ENCODE data around the gene BMS1. TPM values are rescaled to one million over a fixed set of nuclear protein-coding genes. Genes with fewer than 3 reads are reported as not detected.

Gene BMS1
- total RNA-seq, 2 donors from 2014 or later: 8.0 to 8.6 TPM

- no peaks in the 10 kb centered on the region for H3K9me3 ChIP-seq
- H3K4me3 ChIP-seq: peak overlapping the region; percentile 50 to 78
- intact Hi-C loops (cut with DNase I): loop anchor here (10.0 kb wide), 1 partner anchor 682 kb away; no protein-coding TSS in a partner anchor
- H3K4me1 ChIP-seq: peaks cover 19% of the 10 kb centered on the region
- no peak for ATAC-seq
- no peaks in the 10 kb centered on the region for H3K27me3 ChIP-seq
- peak in 3 of 4 donors; percentile 10 to 23 (median 14) for DNase-seq
- TF ChIP-seq POLR2A (IDR thresholded peaks at IDR 0.05) (no peak), CTCF (IDR thresholded peaks at IDR 0.05) (no peak)
- H3K36me3 ChIP-seq (replicated peaks in 1 of 2; ENCODE audit: insufficient read depth in 1 of 2, low read depth in 2 of 2): peaks cover 9 to 19% of the 10 kb centered on the region in 2 donors
- WGBS, 2 donors: 1 to 2% methylated on average over 11 of the region's 11 CpGs
- peak overlapping the region; percentile 85 to 94 (median 88) for H3K27ac ChIP-seq
Observed at GRCh38 chr10:42783181-42783549, 570 bp downstream of the BMS1 start.

GRCh38 chr10:42785759-42786158 is 3.2 kb downstream of the BMS1 start:
- no peak for ATAC-seq
- intact Hi-C loops (cut with DNase I): loop anchor here (10.0 kb wide), 1 partner anchor 679 kb away; no protein-coding TSS in a partner anchor
- no peak for DNase-seq
- 70 to 85% methylated on average over 6 of the region's 6 CpGs for WGBS, 2 donors
- TF ChIP-seq CTCF (IDR thresholded peaks at IDR 0.05) (no peak), POLR2A (IDR thresholded peaks at IDR 0.05) (no peak)
- H3K27me3 ChIP-seq: no peaks in the 10 kb centered on the region
- H3K4me3 ChIP-seq: no peak overlapping the region
- H3K4me1 ChIP-seq: peaks cover 19% of the 10 kb centered on the region
- no peak overlapping the region for H3K27ac ChIP-seq
- H3K36me3 ChIP-seq (replicated peaks in 1 of 2; ENCODE audit: insufficient read depth in 1 of 2, low read depth in 2 of 2): peaks cover 9 to 30% of the 10 kb centered on the region in 2 donors
- H3K9me3 ChIP-seq: no peaks in the 10 kb centered on the region

GRCh38 chr10:42790835-42791234 is 8.2 kb downstream of the BMS1 start:
- DNase-seq (no peak), ATAC-seq (no peak)
- WGBS, 2 donors: 81 to 86% methylated on average over 3 of the region's 3 CpGs

GRCh38 chr10:42795701-42796100 is 13.1 kb downstream of the BMS1 start:
- DNase-seq (no peak), ATAC-seq (no peak)
- Histone ChIP-seq H3K9me3 (no peaks in the 10 kb centered on the region), H3K4me1 (no peaks in the 10 kb centered on the region), H3K36me3 (replicated peaks in 1 of 2; ENCODE audit: insufficient read depth in 1 of 2, low read depth in 2 of 2) (peaks cover 9 to 59% of the 10 kb centered on the region in 2 donors), H3K27ac (no peak overlapping the region), H3K4me3 (no peak overlapping the region), H3K27me3 (no peaks in the 10 kb centered on the region)
- intact Hi-C loops (cut with DNase I): no loop called here
- TF ChIP-seq CTCF (IDR thresholded peaks at IDR 0.05): no peak
- 86 to 94% methylated on average over 2 of the region's 2 CpGs for WGBS, 2 donors

More at GRCh38 chr10:42790835-42791234, 8.2 kb downstream of the BMS1 start:
- no peaks in the 10 kb centered on the region for H3K4me1 ChIP-seq
- no peaks in the 10 kb centered on the region for H3K9me3 ChIP-seq
- intact Hi-C loops (cut with DNase I): no loop called here
- peaks cover 6 to 47% of the 10 kb centered on the region in 2 donors for H3K36me3 ChIP-seq (replicated peaks in 1 of 2; ENCODE audit: insufficient read depth in 1 of 2, low read depth in 2 of 2)
- H3K27me3 ChIP-seq: no peaks in the 10 kb centered on the region
- no peak overlapping the region for H3K27ac ChIP-seq
- TF ChIP-seq POLR2A (IDR thresholded peaks at IDR 0.05): no peak
- no peak for TF ChIP-seq CTCF (IDR thresholded peaks at IDR 0.05)
- H3K4me3 ChIP-seq: no peak overlapping the region

- intact Hi-C loops (cut with DNase I): no loop called here
- no peak overlapping the region for H3K4me3 ChIP-seq
- H3K4me1 ChIP-seq: no peaks in the 10 kb centered on the region
- H3K36me3 ChIP-seq (replicated peaks in 1 of 2; ENCODE audit: insufficient read depth in 1 of 2, low read depth in 2 of 2): peaks cover 9 to 56% of the 10 kb centered on the region in 2 donors
- H3K27ac ChIP-seq: no peak overlapping the region
- H3K27me3 ChIP-seq: no peaks in the 10 kb centered on the region
- H3K9me3 ChIP-seq: no peaks in the 10 kb centered on the region
- DNase-seq (no peak), ATAC-seq (no peak)
- TF ChIP-seq POLR2A (IDR thresholded peaks at IDR 0.05): no peak
- no peak for TF ChIP-seq CTCF (IDR thresholded peaks at IDR 0.05)
Observed at GRCh38 chr10:42801135-42801534, 18.5 kb downstream of the BMS1 start.

All from body of pancreas (tissue), 4 donors.